ENCODE data around the gene WBP2NL. TPM values are rescaled to one million over a fixed set of nuclear protein-coding genes. Genes with fewer than 3 reads are reported as not detected.

The WBP2NL gene
- total RNA-seq, 1 donor: 0.72 TPM

GRCh38 chr22:41976070-41976901, 22.3 kb upstream of the WBP2NL start:
- no peak for TF ChIP-seq CTCF (IDR thresholded peaks at IDR 0.05; ENCODE audit: extremely low read depth, low read depth, low read length)
- peak; percentile 90 for DNase-seq (ENCODE audit: insufficient read length, low spot score, missing footprints)
- H2AFZ ChIP-seq (ENCODE audit: low read length): no peak overlapping the region
- H3K4me2 ChIP-seq (ENCODE audit: insufficient read depth, low read length): peak overlapping the region; percentile 48
- no peaks in the 10 kb centered on the region for H3K9me3 ChIP-seq (ENCODE audit: low read depth, low read length)
- H3K27me3 ChIP-seq (ENCODE audit: insufficient read depth, low read length): peaks cover 47% of the 10 kb centered on the region
- H3K36me3 ChIP-seq (ENCODE audit: insufficient read depth, low read length): no peaks in the 10 kb centered on the region
- H3K27ac ChIP-seq (ENCODE audit: low read depth, low read length): no peak overlapping the region
- H3K4me3 ChIP-seq (ENCODE audit: insufficient read depth, low read length): peak overlapping the region; percentile 42
- H4K20me1 ChIP-seq (ENCODE audit: insufficient read depth, low read length): no peaks in the 10 kb centered on the region
- no peaks in the 10 kb centered on the region for H3K79me2 ChIP-seq (ENCODE audit: insufficient read depth, low read length)
- no peaks in the 10 kb centered on the region for H3K4me1 ChIP-seq (ENCODE audit: insufficient read depth, low read length)

GRCh38 chr22:41976961-41977566, 21.5 kb upstream of the WBP2NL start:
- no peaks in the 10 kb centered on the region for H3K79me2 ChIP-seq (ENCODE audit: insufficient read depth, low read length)
- no peaks in the 10 kb centered on the region for H4K20me1 ChIP-seq (ENCODE audit: insufficient read depth, low read length)
- H3K4me2 ChIP-seq (ENCODE audit: insufficient read depth, low read length): no peak overlapping the region
- TF ChIP-seq CTCF (IDR thresholded peaks at IDR 0.05; ENCODE audit: extremely low read depth, low read depth, low read length): no peak
- H3K4me1 ChIP-seq (ENCODE audit: insufficient read depth, low read length): no peaks in the 10 kb centered on the region
- H3K9me3 ChIP-seq (ENCODE audit: low read depth, low read length): no peaks in the 10 kb centered on the region
- DNase-seq (ENCODE audit: insufficient read length, low spot score, missing footprints): peak; percentile 79
- H3K36me3 ChIP-seq (ENCODE audit: insufficient read depth, low read length): no peaks in the 10 kb centered on the region
- H3K27ac ChIP-seq (ENCODE audit: low read depth, low read length): no peak overlapping the region
- H3K4me3 ChIP-seq (ENCODE audit: insufficient read depth, low read length): no peak overlapping the region
- no peak overlapping the region for H2AFZ ChIP-seq (ENCODE audit: low read length)
- peaks cover 46% of the 10 kb centered on the region for H3K27me3 ChIP-seq (ENCODE audit: insufficient read depth, low read length)

- DNase-seq (ENCODE audit: insufficient read length, low spot score, missing footprints): no peak
- Histone ChIP-seq H3K4me1 (ENCODE audit: insufficient read depth, low read length) (no peaks in the 10 kb centered on the region), H3K4me3 (ENCODE audit: insufficient read depth, low read length) (no peak overlapping the region), H4K20me1 (ENCODE audit: insufficient read depth, low read length) (no peaks in the 10 kb centered on the region), H3K79me2 (ENCODE audit: insufficient read depth, low read length) (no peaks in the 10 kb centered on the region), H3K27ac (ENCODE audit: low read depth, low read length) (no peak overlapping the region), H3K27me3 (ENCODE audit: insufficient read depth, low read length) (peaks cover 37% of the 10 kb centered on the region), H2AFZ (ENCODE audit: low read length) (no peak overlapping the region), H3K36me3 (ENCODE audit: insufficient read depth, low read length) (no peaks in the 10 kb centered on the region), H3K9me3 (ENCODE audit: low read depth, low read length) (no peaks in the 10 kb centered on the region), H3K4me2 (ENCODE audit: insufficient read depth, low read length) (no peak overlapping the region)
- no peak for TF ChIP-seq CTCF (IDR thresholded peaks at IDR 0.05; ENCODE audit: extremely low read depth, low read depth, low read length)
Measured at GRCh38 chr22:41978732-41979131, 19.9 kb upstream of the WBP2NL start.
